Loucy (cell line): ENCODE data around the gene RPL27A.

Experiments used
- H2AFZ ChIP-seq: fragments of 200-600 bp; sonication (generic); 2 replicates; pipeline ENCODE4 v1.6.0; 2016; ENCODE audit warnings: antibody characterized with exemption, mild to moderate bottlenecking, low read length, moderate library complexity
- H3F3A ChIP-seq: fragments of 200-600 bp; 2 replicates; pipeline ENCODE4 v1.6.0; 2016; ENCODE audit warnings: antibody characterized with exemption, low read depth, mild to moderate bottlenecking
- H3K27me3 ChIP-seq: fragments of 200-600 bp; sonication (generic); 2 replicates; pipeline ENCODE4 v1.6.1; 2014; ENCODE audit warnings: low read length, mild to moderate bottlenecking; ENCODE audit not compliant: insufficient read depth, poor library complexity, severe bottlenecking
- H3K36me3 ChIP-seq: fragments of 200-600 bp; sonication (generic); 2 replicates; pipeline ENCODE4 v1.6.1; 2016; ENCODE audit warnings: low read length; ENCODE audit not compliant: insufficient read depth
- H3K4me1 ChIP-seq: fragments of 200-600 bp; sonication (generic); 2 replicates; pipeline ENCODE4 v1.5.1; 2014; ENCODE audit warnings: low read length, mild to moderate bottlenecking; ENCODE audit not compliant: insufficient read depth, poor library complexity, severe bottlenecking
- H3K4me2 ChIP-seq: fragments of 200-600 bp; sonication (generic); 2 replicates; pipeline ENCODE4 v1.6.0; 2014; ENCODE audit warnings: antibody characterized with exemption, low read length, low read depth, mild to moderate bottlenecking; ENCODE audit not compliant: poor library complexity, severe bottlenecking
- H3K4me3 ChIP-seq: fragments of 200-600 bp; sonication (generic); 2 replicates; pipeline ENCODE4 v1.5.1; 2014; ENCODE audit warnings: low read length, mild to moderate bottlenecking, mixed read lengths; ENCODE audit not compliant: poor library complexity, severe bottlenecking
- H3K79me2 ChIP-seq: fragments of 200-600 bp; sonication (generic); 2 replicates; pipeline ENCODE4 v1.6.1; 2014; ENCODE audit warnings: low read length; ENCODE audit not compliant: insufficient read depth
- H3K9ac ChIP-seq: fragments of 200-600 bp; sonication (generic); 2 replicates; pipeline ENCODE4 v1.6.0; 2014; ENCODE audit warnings: mild to moderate bottlenecking, low read depth, low read length, moderate library complexity; ENCODE audit not compliant: poor library complexity, severe bottlenecking
- H3K9me2 ChIP-seq: fragments of 200-600 bp; sonication (generic); replicated peaks from 2 replicates; pipeline ENCODE4 v1.6.1; 2016; ENCODE audit warnings: low read depth, low read length, mixed read lengths
- H3K9me3 ChIP-seq: fragments of 200-600 bp; sonication (generic); 2 replicates; pipeline ENCODE4 v1.6.1; 2014; ENCODE audit warnings: mild to moderate bottlenecking, antibody characterized with exemption, low read length, low read depth; ENCODE audit not compliant: insufficient read depth
- H4K20me1 ChIP-seq: fragments of 200-600 bp; sonication (generic); 2 replicates; pipeline ENCODE4 v1.6.0; 2014; ENCODE audit warnings: antibody characterized with exemption, low read length, mild to moderate bottlenecking; ENCODE audit not compliant: insufficient read depth, poor library complexity, severe bottlenecking
- EZH2phosphoT487 ChIP-seq: fragments of 200-600 bp; IDR thresholded peaks from 2 replicates; pipeline ENCODE4 v1.6.1; 2018; ENCODE audit warnings: antibody characterized with exemption, mild to moderate bottlenecking, moderate library complexity, borderline replicate concordance
- TF ChIP-seq, protein P1 (sequence below): fragments of 200-600 bp; sonication (generic); conservative IDR thresholded peaks from 2 replicates; pipeline ENCODE4 v1.5.1; 2014; ENCODE audit warnings: mild to moderate bottlenecking, antibody characterized with exemption, low read length

The RPL27A gene

DNA sequence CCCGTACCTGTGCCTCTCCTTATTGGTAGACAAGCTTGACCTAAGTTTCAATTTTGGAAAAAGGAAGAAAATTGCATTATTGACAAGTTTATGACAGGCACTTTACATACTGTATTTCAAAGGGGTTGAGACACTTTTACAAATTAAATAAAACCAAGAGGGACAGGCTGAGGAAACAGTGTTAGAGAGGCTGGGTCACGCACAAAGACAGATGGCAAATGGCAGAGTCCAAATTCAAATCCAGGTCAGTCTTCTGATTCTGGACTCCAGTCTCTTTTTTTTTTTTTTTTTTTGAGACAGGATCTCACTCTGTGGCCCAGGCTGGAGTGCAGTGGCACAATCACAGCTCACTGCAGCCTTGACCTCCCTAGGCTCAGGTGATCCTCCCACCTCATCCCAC is 10.2 kb upstream of the RPL27A start:
- TF ChIP-seq, protein P1, sequence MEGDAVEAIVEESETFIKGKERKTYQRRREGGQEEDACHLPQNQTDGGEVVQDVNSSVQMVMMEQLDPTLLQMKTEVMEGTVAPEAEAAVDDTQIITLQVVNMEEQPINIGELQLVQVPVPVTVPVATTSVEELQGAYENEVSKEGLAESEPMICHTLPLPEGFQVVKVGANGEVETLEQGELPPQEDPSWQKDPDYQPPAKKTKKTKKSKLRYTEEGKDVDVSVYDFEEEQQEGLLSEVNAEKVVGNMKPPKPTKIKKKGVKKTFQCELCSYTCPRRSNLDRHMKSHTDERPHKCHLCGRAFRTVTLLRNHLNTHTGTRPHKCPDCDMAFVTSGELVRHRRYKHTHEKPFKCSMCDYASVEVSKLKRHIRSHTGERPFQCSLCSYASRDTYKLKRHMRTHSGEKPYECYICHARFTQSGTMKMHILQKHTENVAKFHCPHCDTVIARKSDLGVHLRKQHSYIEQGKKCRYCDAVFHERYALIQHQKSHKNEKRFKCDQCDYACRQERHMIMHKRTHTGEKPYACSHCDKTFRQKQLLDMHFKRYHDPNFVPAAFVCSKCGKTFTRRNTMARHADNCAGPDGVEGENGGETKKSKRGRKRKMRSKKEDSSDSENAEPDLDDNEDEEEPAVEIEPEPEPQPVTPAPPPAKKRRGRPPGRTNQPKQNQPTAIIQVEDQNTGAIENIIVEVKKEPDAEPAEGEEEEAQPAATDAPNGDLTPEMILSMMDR, result no peak
- no peak for TF ChIP-seq EZH2phosphoT487
- Histone ChIP-seq H3K9me2 (no peaks in the 10 kb centered on the region), H2AFZ (no peak overlapping the region), H3K4me2 (no peak overlapping the region), H3K27me3 (no peaks in the 10 kb centered on the region), H3K79me2 (no peaks in the 10 kb centered on the region), H3F3A (no peaks in the 10 kb centered on the region), H3K4me1 (no peaks in the 10 kb centered on the region), H3K4me3 (no peak overlapping the region), H3K9ac (no peak overlapping the region), H3K9me3 (no peaks in the 10 kb centered on the region), H3K36me3 (no peaks in the 10 kb centered on the region), H4K20me1 (no peaks in the 10 kb centered on the region)

DNA sequence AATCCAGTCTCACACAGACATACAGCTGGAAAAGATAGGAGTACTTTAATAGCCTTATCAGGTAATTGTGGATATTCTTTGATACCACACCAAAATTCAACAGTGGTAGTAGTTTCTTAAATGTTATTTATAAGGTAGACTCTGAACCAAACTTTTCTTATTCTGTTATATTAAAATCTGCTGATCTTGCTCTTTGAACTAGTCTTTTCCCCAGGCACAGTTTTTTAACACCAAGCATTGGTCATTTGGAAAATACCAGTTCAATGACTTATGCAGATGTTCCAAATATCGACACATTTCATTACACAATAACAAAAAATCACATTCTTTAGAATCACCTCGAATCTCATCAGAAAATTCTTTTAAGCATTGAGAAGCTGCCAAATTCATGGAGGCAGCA is 7.7 kb upstream of the RPL27A start:
- no peak overlapping the region for H3K4me3 ChIP-seq
- no peaks in the 10 kb centered on the region for H3K4me1 ChIP-seq
- H3K9ac ChIP-seq, result no peak overlapping the region
- TF ChIP-seq EZH2phosphoT487, result no peak
- TF ChIP-seq, protein P1, result no peak
- H3K4me2 ChIP-seq, result no peak overlapping the region
- H3K9me2 ChIP-seq, result no peaks in the 10 kb centered on the region
- no peaks in the 10 kb centered on the region for H4K20me1 ChIP-seq
- no peaks in the 10 kb centered on the region for H3K9me3 ChIP-seq
- no peaks in the 10 kb centered on the region for H3K79me2 ChIP-seq
- H2AFZ ChIP-seq, result no peak overlapping the region
- no peaks in the 10 kb centered on the region for H3K36me3 ChIP-seq
- no peaks in the 10 kb centered on the region for H3F3A ChIP-seq
- no peaks in the 10 kb centered on the region for H3K27me3 ChIP-seq

DNA sequence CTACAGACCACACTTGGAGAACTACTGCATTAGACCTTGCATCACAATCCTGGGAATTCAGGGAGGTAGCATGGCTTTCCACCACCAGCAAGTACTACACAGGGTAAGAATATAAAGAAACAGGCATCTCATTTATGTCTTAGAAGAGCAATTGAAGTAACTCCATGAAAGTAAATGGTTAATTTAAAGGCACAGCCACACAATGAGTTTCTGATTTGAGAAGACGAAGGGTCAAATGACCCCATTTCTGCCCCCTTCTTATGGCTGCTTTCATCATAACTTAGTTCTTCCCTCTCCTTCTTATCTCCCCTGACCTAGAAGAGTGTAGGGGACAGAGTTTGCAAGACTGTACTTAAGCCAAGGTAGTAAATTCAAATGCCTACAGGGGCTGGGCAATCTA is 6.1 kb upstream of the RPL27A start:
- no peak overlapping the region for H3K4me2 ChIP-seq
- no peaks in the 10 kb centered on the region for H3K9me2 ChIP-seq
- H3K9me3 ChIP-seq, result no peaks in the 10 kb centered on the region
- H2AFZ ChIP-seq, result no peak overlapping the region
- no peak for TF ChIP-seq EZH2phosphoT487
- TF ChIP-seq, protein P1, result no peak
- H3K27me3 ChIP-seq, result no peaks in the 10 kb centered on the region
- no peaks in the 10 kb centered on the region for H4K20me1 ChIP-seq
- no peaks in the 10 kb centered on the region for H3K36me3 ChIP-seq
- H3K4me3 ChIP-seq, result no peak overlapping the region
- H3F3A ChIP-seq, result no peaks in the 10 kb centered on the region
- H3K79me2 ChIP-seq, result peaks cover 3% of the 10 kb centered on the region
- no peak overlapping the region for H3K9ac ChIP-seq
- peaks cover 3% of the 10 kb centered on the region for H3K4me1 ChIP-seq
